IPS-15b (cell line): ENCODE results near the gene TNIK.
"Not testable (repeated sequence)": the region's sequence is repeated elsewhere in the genome, so short reads cannot be mapped to it uniquely, and the experiment has no call there.

ENCODE experiments used
- H3K27me3 ChIP-seq: one replicate; pipeline ENCODE4 v1.6.1; 2013; ENCODE audit warnings: low read length; ENCODE audit not compliant: control insufficient read depth, insufficient read depth
- H3K36me3 ChIP-seq: one replicate; pipeline ENCODE4 v1.6.1; 2013; ENCODE audit warnings: low read length; ENCODE audit not compliant: control insufficient read depth, insufficient read depth
- H3K4me1 ChIP-seq: one replicate; pipeline ENCODE4 v1.6.1; 2013; ENCODE audit warnings: mild to moderate bottlenecking, low read length; ENCODE audit not compliant: control insufficient read depth, insufficient read depth
- H3K4me3 ChIP-seq: one replicate; pipeline ENCODE4 v1.5.1; 2013; ENCODE audit warnings: low read depth, low read length
- H3K9ac ChIP-seq: one replicate; pipeline ENCODE4 v1.6.1; 2013; ENCODE audit warnings: low read depth, mild to moderate bottlenecking, low read length
- H3K9me3 ChIP-seq: one replicate; pipeline ENCODE4 v1.6.1; 2013; ENCODE audit warnings: mild to moderate bottlenecking, low read length; ENCODE audit not compliant: control insufficient read depth, insufficient read depth

Gene TNIK

DNA sequence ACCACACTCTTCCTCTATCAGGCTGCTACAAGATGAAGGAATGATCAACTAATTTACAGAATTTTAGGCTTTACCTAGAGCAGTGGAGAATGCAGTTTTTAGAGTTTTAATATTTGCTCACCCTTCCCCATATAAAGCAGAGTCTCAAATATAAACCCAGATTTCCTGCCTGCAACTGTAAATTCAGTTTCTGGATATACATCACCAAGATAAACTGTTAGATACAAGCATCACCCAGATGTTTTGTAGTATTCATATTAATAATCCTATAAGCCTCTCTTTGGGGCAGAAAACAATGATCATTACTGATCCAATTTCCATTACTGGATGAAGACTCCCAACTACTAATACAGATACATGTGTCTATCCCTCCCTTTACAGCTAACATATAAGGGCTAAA, 205.9 kb downstream of the TNIK start:
- Histone ChIP-seq H3K4me3 (no peak overlapping the region), H3K36me3 (no peaks in the 10 kb centered on the region), H3K9ac (no peak overlapping the region), H3K27me3 (no peaks in the 10 kb centered on the region), H3K9me3 (no peaks in the 10 kb centered on the region), H3K4me1 (no peaks in the 10 kb centered on the region)

- Histone ChIP-seq H3K4me1 (no peaks in the 10 kb centered on the region), H3K9me3 (no peaks in the 10 kb centered on the region), H3K27me3 (no peaks in the 10 kb centered on the region), H3K36me3 (no peaks in the 10 kb centered on the region), H3K4me3 (no peak overlapping the region), H3K9ac (no peak overlapping the region)
Observed at GRCh38 chr3:171251835-171252234, 208.4 kb downstream of the TNIK start.

DNA sequence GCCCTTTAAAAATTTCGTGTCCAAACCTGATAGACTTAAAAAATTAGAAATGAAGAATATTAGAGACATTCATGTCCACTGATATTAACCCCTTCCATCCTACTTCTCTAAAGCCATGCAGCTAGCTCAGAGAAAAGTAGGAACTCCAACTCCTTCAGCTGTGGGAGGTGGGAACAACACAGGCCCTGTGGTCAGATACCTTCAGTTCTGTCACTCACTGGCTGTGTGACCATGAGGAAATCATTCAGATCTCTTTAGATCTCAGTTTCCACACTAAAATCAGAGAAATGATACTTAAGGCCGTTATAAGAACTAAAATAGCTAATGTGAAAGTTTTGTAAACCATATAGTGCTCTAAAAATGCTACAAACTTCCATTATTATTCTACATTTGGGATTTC, 209.8 kb downstream of the TNIK start:
- no peaks in the 10 kb centered on the region for H3K27me3 ChIP-seq
- H3K4me1 ChIP-seq, result no peaks in the 10 kb centered on the region
- no peaks in the 10 kb centered on the region for H3K9me3 ChIP-seq
- no peak overlapping the region for H3K4me3 ChIP-seq
- no peaks in the 10 kb centered on the region for H3K36me3 ChIP-seq
- H3K9ac ChIP-seq, result no peak overlapping the region

- no peaks in the 10 kb centered on the region for H3K4me1 ChIP-seq
- no peaks in the 10 kb centered on the region for H3K36me3 ChIP-seq
- no peaks in the 10 kb centered on the region for H3K27me3 ChIP-seq
- no peak overlapping the region for H3K4me3 ChIP-seq
- H3K9ac ChIP-seq, result no peak overlapping the region
- no peaks in the 10 kb centered on the region for H3K9me3 ChIP-seq
Observed at GRCh38 chr3:171249245-171249644, 211.0 kb downstream of the TNIK start.

DNA sequence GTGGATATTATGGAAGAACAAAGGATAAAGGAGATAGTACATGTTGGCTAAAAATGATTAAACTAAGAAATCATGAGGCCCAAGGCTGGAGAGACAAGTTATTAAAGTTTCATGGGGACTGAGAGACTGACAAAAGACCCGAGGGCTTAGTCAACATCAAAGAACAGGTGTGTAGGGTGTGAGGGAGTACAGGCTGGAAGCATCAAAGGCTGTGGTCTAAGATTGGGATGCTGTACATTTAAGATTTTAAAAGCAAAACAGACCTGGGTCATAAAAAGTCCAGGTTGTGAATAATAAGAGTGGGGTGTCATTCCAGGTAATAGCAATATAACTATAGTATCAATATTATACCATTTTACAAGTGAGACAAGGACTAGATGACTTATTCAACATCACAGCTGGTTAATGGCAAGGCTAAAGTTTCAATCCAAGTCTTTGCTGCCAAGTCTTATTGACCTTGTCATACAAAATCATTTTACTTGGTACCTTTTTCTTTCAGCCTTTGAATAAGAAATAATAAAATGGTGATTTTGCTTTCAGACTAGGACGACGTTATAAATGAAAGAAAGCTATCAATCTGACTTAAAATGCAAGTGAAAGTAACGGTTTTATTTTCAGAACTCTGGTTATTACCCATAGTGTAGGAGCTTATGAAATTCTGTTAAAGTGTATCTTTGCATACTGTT, 211.6 kb downstream of the TNIK start:
- H3K9ac ChIP-seq, result no peak overlapping the region
- H3K4me3 ChIP-seq, result no peak overlapping the region
- H3K9me3 ChIP-seq, result no peaks in the 10 kb centered on the region

DNA sequence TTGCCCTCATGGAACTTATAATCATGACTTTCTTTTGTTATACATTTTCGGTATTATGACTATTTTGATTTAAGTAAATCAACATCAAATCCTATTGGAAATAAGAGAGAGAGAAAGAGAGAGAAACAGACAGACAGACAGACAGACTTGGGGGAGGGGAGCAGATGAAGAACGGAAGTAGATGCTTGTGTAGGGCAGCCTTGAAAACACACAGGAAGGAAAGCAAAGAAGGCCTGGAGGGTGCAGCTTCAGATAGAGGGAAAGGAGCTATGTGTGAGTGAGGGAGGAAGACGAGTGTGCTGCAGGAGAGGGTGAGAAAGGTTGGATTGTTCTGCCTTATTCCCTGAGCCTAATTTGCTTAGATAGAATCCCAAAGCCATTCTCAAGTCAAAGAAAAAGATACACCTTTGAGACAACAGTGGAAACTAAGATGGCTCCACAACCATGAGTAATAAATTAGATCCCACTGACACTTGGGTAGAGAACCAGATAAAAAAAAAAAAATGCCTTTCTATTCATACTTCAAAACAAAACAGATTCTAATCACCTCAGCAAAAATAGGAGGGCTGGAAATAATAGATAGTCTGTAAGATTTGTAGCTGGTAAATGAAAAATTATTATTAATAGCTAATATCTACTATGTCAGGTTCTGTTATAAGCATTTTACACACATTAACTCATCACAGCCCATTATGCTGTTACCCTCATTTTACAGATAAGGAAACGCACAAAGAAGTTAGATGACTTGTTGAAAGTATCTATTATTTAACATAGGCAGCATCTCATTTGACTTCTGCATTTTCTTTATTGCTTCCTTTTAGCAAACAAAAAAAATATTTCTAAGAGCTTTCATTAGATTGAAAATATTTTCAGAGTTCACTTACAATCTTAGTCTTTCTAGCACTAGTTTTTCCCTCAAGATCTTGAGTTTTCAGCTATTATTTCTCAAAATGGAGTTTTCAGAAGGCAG, 214.1 kb downstream of the TNIK start:
- no peaks in the 10 kb centered on the region for H3K36me3 ChIP-seq
- H3K27me3 ChIP-seq, result no peaks in the 10 kb centered on the region
- H3K4me1 ChIP-seq, result no peaks in the 10 kb centered on the region
- H3K9me3 ChIP-seq, result no peaks in the 10 kb centered on the region
- no peak overlapping the region for H3K4me3 ChIP-seq
- no peak overlapping the region for H3K9ac ChIP-seq

More for the DNA sequence above, 211.6 kb downstream of the TNIK start:
- Histone ChIP-seq H3K36me3 (no peaks in the 10 kb centered on the region), H3K4me1 (no peaks in the 10 kb centered on the region), H3K27me3 (no peaks in the 10 kb centered on the region)

GRCh38 chr3:171242951-171243350, 217.3 kb downstream of the TNIK start:
- H3K9ac ChIP-seq, result no peak overlapping the region
- no peaks in the 10 kb centered on the region for H3K36me3 ChIP-seq
- H3K9me3 ChIP-seq, result no peaks in the 10 kb centered on the region
- H3K4me1 ChIP-seq, result no peaks in the 10 kb centered on the region
- no peak overlapping the region for H3K4me3 ChIP-seq
- H3K27me3 ChIP-seq, result no peaks in the 10 kb centered on the region

DNA sequence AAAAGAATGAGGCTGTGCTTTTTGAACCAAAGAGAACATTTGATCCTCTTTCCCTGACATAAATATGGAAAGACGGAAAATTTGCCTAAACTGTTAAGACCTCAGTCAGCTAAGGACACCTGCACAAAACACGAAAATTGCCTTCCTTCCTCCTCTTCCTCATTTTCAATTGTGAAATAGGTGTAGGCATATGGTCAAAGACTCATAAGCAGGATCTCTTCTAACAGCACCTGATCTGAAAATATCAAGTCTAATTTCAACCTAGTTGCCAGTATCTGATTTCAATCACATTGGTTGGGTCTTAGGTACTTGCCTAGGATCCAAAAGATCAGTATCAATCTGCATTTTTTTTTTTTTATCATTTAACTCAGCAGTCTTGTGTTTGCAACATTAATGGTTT, 218.0 kb downstream of the TNIK start:
- Histone ChIP-seq H3K4me3 (no peak overlapping the region), H3K4me1 (no peaks in the 10 kb centered on the region), H3K9ac (no peak overlapping the region), H3K9me3 (no peaks in the 10 kb centered on the region), H3K27me3 (no peaks in the 10 kb centered on the region), H3K36me3 (no peaks in the 10 kb centered on the region)

DNA sequence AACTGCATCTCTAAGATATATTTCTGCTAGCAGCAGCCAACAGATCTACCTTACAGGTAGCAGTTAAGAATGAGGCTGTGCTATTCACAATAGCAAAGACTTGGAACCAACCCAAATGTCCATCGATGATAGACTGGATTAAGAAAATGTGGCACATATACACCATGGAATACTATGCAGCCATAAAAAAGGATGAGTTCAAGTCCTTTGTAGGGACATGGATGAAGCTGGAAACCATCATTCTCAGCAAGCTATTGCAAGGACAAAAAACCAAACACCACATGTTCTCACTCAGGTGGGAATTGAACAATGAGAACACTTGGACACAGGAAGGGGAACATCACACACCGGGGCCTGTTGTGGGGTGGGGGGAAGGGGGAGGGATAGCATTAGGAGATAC, 218.6 kb downstream of the TNIK start:
- H3K27me3 ChIP-seq, H3K36me3 ChIP-seq, H3K4me3 ChIP-seq, H3K4me1 ChIP-seq, H3K9ac ChIP-seq, H3K9me3 ChIP-seq: not testable (repeated sequence)

DNA sequence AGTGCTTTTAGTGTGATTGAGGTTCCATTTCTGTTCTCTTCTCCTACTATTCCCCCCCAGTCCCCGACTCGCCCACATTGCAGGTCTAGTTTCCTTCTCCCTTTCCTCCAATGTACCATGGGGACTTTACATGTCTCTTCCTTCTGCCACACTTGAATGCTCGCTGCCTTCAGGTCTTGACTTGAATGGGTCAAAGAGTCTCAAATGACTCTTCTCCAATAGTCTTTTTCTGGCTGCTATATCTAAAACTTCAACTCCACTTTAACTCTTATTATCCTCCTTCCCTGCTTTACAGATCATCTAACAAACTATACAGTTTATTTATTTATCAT, 219.7 kb downstream of the TNIK start:
- H3K4me1 ChIP-seq, result peaks cover 8% of the 10 kb centered on the region
- H3K27me3 ChIP-seq, result no peaks in the 10 kb centered on the region
- no peaks in the 10 kb centered on the region for H3K36me3 ChIP-seq
- H3K4me3 ChIP-seq, result no peak overlapping the region
- H3K9me3 ChIP-seq, result no peaks in the 10 kb centered on the region
- H3K9ac ChIP-seq, result no peak overlapping the region

GRCh38 chr3:171239757-171240503, 220.3 kb downstream of the TNIK start:
- H3K9me3 ChIP-seq, result no peaks in the 10 kb centered on the region
- H3K4me1 ChIP-seq, result peaks cover 8% of the 10 kb centered on the region
- no peak overlapping the region for H3K4me3 ChIP-seq
- H3K9ac ChIP-seq, result no peak overlapping the region
- H3K36me3 ChIP-seq, result no peaks in the 10 kb centered on the region
- no peaks in the 10 kb centered on the region for H3K27me3 ChIP-seq
